Fibroblast of gingiva (primary cell): ENCODE data around the gene ADAMTSL2.
A peak's percentile ranks its signal among the peaks of the same experiment; 100 is the strongest.

Source experiments
- DNase-seq: peaks from one replicate; pipeline ENCODE4 v3.0.0-alpha.2; 2011; ENCODE audit warnings: low read depth

ADAMTSL2 gene

DNA sequence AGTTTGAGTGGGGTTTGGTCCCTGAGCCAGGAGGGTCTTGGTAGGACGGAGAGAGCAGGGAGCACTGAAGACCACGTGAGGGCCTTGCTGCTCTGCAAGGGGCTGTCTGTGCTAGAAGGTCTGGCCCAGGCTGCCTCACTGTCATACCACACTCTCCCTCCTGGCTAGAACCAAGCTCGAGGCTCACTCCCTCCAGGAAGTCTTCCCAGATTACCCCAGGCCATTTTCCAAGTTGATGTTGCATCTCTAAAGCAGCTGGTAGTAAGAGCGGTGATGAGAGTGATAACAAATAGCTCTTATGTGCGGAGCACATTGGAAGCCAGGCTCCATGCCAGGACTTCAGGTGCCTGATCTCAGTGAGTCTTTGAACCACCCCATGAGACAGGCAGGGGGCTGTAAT lies 16.3 kb upstream of the ADAMTSL2 start:
- DNase-seq, result no peak

DNA sequence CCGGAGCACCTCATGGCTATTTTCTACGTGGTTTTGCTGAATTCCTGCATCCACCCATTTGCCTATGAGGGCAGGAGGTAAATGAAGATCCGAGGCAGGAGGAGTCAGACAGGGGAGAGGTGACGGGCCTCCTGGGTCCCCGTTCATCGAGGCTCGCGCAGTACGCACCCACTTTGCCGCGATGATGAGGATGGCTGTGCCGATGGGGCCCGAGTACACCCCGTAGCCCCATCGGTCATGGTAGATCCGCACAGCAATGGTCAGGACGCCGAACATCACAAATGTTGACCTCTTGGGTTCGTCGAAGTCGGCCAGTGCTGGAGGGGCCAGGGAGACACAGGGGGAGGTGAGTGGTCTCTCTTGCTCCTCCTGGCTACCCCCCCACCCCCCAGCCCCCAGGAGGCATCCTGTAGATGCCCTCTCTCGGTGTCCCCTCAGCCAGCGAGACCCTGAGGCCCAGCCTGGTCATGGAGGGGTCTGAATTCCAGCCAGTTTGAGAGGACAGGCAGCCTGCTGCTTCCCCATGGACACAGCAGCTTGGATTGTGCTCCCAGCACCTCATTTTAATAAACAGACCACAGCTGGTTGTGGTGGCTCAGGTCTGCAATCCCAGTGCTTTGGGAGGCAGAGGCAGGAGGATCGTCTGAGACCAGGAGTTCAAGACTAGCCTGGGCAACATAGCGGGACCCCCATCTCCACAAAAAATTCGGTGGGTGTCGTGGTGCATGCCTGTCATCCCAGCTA lies 15.6 kb upstream of the ADAMTSL2 start:
- no peak for DNase-seq

DNA sequence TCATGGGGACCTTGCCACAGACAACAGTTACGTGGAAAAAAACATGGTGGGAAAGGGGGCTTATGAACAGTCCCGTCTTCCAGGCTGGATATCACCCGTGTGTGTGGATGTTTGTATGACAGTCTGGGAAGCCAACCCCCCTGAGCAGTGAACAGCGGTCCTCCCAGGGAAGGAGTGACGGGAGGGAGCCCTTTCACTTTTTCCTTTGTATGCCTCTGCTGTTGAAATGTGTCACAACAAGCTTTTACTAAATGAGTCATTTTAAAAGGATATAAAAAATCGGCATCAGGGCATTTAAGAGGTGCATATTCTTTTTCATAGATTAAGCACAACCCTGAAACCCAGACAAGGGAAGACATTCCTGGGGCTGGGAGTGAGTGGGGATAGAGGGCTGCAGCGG lies 14.8 kb upstream of the ADAMTSL2 start:
- no peak for DNase-seq

DNA sequence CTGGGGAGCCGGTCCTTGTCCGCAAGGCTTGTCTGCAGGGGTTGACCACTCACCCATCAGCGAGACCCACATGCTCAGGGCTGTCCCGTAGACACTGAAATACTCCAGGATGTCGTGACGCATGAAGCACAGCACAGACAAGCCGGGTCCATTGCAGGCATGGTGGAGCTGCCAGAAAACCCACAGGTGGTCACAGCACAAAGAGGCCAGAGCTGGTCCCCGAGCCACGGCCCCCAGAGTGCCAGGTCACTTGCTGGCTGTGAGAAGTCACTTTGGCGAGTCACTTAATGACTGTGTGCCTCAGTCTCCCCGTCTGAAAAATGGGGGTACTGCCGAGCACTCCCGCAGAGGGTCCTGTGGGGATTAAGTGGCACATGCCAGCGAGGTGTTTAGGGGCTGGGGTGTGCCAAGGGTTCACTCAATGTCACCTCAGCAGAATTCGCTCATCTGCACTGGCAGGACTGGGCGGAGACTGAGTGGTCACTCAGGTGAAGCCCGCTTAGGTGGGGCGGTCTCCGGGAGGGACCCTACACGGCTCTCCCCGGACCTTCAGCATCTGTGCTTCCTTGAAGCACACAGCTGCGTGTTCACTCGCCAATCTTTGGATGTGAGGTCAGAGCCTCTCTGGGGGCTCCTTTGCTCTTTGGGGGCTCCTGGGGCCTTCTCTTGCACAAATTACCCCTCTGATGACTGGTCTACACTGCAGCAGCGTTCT lies 14.2 kb upstream of the ADAMTSL2 start:
- DNase-seq, result no peak

DNA sequence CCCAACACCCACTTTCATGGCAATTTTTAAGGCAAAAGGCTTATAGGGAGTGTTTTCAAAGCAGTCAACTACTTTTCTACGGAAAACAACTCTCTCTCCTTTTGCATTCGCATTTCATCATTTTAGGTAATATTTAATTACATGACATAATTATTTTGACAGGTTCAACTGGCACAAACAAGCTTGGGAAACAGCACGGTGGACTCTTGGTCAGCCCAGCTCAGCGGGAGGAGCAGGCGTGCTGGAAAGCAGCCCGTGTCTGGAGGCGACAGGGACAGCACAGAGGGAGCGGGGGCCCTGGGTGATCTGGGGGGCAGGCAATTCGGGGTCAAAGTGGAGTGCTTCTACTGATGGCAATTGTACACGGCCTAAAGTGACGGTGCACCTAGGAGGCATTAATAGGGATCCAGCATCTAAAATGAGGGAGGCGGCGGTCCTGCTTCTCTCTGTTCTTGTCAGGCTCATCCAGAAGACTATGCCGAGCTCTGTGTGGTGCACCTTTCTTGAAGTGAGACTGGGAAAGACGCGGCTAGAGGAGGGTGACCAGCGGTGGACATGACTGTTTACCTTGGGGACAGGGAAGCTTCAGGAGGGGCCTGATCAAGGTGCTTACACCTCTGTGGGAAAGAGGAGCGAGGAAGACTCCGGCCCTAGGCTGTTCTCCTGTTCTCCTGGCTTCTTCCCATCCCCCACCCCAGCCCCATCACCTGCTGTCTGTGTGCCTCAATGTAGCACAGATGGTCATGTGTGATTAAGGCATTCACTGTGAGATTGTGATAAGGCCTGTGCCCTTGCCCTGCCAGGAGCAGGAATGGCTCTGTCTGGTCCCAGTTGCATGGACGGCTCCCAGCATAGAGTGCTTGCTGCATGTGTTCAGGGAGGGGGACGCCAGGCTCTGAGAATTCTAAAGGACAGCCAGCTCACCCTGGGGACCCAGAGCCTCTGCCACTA lies 13.1 kb upstream of the ADAMTSL2 start:
- DNase-seq, result no peak

DNA sequence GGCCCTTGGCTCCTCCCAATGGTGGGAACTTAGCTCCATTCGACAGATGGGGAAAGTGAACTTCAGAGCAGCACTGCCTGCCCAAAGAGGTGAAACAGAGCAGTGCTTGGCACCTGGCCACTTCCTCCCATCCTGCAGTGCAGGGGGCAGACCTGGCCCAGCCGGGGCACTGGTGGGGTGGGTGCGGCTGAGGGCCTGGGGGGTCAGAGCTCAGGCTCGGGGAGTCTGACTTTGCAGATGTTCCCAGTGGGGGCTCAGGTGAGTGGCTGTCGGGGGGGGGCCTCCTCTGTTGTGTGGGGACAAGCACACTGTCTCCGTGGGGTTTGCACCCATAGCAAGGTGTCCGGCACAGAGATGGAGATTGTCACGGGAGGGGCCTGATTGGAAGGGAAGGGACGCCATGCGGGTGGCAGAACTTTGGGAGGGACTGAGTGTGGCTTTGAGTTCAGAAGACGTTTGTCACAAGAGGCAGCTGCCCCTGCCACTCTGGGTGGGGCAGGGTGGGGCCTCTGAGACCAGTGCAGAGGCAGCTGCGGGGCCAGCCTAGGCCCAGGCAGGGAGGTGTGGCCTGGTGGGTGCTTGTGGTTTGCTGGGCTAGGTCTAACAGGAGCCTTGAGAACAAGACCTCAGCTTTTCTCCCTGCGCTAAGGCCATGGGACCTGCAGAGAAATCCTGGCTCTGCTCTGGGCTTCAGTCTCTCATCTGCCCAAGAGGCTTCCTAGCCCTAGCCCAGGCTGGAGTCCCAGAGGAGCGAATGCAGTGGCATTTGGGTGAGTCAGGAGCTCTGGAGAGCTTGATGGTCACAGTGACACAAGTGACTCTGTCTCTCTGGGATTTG lies 12.2 kb upstream of the ADAMTSL2 start:
- no peak for DNase-seq

DNA sequence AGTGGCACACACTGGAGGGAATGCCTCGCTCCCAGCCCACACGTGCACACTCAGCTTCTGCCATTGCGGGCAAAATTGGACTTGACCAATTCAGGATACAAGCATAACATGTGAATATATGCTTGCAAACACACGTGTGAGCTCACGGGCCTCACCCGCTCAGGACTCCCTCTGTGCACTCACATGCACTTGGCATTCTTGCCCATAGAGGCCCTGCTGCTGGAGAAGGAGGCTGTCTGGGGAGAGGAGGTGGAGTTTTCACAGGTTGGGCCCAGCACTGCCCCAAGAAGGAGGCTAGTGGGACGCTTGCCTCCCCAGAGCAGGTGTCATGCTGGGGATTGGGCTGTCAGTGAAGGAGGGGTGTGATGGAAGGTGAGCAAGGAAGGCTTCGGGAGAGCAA lies 11.4 kb upstream of the ADAMTSL2 start:
- no peak for DNase-seq

DNA sequence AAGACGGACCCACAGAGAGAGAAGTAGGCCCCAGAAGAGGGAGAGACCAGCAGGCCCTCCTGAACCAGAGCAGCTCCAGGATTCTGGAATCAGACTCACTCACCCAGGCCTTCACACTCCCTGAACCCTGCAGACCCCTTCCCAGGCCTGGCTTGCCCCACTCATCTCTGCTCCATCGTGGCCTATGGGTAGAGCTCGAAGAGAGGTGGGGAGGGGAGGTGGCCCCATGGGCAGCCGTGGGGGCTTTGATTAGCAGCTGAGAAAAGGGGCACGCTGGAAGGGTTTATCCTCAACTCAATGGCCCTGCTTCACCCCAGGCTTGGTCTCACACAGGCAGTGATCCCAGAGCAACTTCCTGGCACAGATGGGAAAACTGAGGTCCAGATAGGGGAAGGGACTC lies 10.4 kb upstream of the ADAMTSL2 start:
- DNase-seq, result no peak

DNA sequence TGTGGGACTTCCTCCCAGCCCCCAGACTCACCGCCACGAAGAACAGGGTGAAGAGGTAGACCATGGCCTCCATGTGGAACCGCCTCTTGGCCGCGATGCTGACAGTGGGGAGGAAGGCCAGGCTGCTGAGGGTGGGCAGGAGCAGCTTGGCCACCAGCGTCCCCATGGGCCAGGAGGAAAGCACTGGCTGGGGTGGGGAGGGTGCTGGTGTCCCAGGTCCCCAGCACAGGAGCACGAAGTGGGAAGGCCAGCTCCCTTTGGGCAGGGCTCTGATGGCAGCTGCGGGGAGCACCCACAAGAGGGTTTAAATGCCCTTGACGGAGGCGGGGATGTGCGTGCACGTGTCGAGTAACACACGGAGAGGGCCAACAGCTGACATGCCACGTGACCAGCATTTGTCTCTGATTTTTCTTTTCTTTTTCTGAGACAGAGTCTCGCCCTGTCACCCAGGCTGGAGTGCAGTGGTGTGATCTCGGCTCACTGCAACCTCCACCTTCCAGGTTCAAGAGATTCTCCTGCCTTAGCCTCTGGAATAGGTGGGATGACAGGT lies 9.8 kb upstream of the ADAMTSL2 start, which contains the start of gene MYMK:
TSS of gene MYMK (minus strand) at position 281 of the 550 bp plus-strand sequence. CDS start at position 166, 115 bp downstream.
- DNase-seq, result no peak

DNA sequence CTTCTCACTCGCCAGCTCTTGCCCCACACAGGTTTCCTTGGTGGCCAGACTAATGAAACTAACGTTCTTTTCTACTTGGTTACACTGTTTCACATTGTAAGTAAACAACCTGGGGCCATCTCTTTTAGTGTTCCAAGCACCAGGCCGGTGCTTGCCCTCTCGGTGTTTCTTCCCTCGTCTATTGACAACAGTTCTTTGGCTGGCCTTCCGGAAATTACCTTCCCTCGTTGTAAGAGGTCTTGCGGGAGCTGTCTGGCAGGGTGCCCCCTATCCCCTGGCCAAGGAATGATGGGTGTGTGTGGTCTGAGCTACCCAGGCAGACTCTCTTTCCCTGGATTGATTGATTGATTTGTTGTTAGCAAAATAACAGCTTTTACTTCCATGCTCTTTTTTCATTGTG lies 8.8 kb upstream of the ADAMTSL2 start:
- no peak for DNase-seq

DNA sequence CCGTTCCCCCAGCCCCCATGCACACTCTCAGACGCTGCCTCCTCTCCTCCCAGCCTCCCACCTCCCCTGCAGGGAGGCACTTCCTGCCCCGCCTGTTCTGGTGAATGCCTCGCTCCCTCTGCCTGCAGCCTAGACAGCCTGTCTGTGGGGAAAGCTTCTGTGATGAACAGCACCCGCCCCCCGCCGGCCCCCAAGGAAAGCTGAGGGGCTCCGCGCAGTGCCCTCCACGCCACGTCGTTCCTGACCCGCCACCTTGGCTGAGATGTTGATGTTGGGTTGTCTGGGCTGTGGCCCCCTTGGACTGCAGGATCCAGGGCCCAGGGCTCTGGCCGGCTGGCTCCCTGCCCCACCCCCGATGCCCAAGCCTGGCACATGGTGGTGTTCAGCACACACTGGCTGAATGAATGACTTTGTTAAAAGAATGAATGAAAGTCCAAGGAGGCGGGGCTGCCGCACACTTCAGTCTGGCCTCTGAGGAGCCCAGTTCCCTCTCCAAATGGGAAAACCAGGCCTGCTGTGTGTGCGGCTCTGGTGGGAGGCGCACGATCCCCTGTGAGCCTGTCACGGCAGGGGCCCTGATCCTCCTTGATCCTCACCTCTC lies 7.7 kb upstream of the ADAMTSL2 start:
- no peak for DNase-seq

DNA sequence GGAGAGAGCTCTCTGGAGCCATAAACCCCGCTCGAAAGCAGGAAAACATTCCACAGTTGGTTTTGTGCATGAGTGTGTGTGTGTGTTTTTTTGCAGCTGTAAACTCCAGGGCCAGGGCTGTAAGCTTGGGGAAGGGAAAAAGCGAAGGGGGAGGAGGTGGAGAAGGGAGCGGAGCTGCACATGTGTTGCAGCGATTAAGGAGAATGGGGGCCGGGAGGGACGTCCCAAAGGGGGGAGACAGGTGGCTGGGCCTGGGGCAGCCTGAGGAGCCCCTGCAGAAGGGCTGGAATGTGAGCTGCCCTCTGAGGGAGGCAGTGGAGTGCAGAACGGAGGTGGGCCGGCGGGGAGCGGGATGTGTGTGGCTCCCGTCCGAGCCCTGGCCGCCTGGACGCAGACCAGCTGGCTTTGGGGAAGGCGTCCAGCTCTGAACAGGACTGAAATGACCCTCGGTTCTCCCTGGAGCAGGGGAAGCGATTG lies 7.0 kb upstream of the ADAMTSL2 start:
- no peak for DNase-seq

DNA sequence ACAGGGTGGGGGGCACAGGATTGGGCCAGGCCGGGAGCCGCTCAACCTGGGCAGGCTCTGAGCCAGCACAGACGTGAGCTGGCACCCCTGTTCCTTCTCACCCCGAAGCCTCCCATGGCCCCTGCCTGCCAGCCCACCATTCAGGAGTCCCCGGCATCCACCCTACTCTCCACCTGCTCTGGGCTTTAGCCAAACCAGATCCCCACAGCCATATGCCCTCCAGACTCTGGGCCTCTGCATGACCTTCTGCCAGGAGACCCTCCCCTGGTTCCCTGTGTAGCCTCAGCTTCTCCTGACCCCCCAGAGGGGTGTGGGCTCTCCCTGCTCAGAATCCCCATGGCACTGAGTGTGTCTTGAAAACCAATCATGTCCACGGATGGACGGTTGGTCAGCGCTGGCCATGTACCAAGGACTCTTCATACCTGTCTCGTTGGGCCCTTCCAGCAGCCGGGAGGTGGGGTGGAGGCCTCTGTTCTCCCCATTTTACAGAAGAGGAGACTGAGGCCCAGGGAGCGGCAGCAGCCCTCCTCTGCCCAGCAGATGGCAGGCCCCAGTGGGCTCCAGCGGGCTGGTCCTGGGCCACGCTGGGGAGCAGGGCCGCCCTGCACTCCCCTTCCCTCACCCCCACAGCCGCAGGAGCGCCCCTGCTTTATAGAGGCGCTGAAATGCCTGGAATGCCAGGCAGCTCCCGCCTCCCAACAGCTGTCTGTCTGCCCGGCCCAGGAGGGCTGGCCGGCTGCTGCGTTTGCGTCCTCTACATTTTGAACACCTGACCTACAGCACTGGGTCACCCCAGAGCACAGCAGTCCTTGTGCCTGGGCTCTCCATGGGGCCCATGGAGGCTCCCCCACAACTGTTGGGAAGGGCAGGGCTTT lies 6.3 kb upstream of the ADAMTSL2 start:
- no peak for DNase-seq

DNA sequence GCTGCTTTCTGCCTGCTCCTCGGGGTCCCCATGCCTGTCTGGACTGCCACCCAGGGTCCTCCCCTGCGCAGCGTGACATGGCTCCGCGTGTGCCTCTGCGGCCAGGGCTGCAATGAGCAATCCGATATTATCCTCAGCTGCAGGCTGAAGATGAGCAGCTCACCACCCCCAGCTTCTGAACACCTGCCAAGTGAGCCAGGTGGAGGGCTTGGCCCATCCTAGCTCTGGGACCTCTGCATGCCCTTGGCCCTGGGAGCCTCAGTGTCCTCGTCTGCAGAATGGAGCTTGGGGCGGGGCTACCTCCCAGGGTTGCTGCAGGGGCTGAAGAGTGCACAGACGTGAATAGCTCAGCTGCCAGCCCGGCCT lies 5.6 kb upstream of the ADAMTSL2 start:
- DNase-seq, result no peak

DNA sequence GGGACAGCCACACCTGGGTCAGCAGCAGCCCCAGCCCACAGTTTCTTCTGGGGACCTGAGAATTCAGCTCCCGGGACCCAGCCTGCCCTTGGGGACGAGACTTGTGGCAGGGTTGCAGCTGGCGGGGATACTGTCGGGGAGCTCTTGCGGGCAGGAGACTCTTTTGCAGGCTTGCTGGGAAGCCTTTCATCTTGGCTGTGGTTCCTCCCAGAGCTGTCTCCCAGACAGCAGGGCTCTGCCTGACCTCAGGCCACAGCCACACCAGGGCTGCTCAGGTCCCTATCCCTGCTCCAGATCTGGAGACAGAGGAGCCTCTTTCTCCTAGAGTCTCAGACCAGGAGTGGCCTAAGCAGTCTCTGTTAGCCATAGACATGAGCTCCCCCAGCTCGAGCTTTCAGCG lies 5.0 kb upstream of the ADAMTSL2 start:
- no peak for DNase-seq

DNA sequence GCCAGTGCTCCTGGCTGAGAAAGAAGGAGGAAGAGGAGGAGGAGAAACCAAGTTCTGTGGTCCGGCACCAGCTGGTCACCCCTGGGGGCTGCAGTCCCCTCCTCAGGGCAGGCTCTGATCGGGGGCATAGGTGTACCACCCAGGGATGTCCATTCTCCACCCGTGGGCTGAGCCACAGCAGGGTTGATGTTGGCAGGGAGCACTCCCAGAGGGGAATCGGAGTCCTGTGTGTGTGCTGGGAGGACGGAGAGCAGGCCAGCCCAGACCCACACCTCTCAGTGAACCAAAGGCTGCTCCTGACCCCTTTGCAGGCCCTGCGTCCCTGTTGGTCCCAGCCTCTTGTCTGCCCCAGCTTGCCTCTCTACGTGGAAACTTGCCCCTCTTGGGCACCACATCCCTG lies 4.6 kb upstream of the ADAMTSL2 start:
- DNase-seq, result no peak

DNA sequence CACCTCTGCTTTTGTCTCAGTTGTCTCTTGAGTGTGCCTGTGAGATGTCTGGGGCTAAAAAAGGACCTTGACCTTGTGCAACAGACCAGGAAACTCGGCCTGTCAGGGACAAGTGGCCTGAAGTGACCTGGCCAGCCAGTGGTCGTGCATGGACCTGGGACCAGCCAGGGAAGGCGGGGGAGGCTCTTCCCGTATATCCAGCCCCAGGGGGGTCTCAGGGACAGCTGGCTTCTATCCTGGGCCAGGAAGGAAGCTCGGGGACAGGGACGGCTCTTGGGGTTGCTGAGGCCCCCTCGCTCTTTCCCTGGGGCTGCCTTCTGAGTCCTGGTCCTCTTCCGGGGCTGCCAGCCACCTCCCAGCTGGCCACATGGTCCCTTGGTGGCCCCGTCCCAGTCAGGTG lies 3.2 kb upstream of the ADAMTSL2 start:
- no peak for DNase-seq

DNA sequence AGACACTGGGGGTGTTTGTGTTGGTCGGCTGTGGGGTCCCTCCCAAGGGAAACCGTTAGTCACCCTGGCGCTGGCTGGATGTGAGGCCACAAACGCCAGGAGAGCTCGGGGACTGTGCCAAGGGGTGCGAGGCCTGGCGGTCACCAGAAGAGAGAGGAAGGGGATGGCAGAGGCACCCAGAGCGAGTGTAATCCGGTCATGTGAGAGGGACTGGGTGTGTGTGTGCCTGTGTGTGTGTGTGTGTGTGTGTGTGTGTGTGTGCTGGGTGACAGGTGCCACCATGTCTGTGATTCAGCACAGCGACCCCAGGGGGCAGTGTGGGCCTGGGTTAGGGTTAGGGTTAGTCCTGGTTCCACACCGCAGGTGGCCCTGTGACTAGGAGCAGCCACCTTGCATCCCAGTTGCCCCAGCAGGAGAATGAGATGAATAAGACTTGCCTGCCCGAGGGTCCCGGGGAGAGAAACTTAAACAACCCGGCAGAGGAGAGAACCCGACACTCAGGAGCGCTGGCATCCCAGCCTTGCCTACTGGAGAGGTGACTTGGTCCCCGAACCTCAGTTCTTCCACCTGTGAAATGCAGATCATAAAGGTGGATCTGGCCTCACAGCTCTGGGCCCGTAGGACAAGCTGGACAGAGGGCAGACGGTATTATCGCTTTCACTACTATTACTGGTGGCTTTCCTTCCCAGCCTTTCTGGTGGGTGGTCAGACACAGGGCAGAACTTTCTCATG lies 1.4 kb upstream of the ADAMTSL2 start:
- peak; percentile 9 for DNase-seq

DNA sequence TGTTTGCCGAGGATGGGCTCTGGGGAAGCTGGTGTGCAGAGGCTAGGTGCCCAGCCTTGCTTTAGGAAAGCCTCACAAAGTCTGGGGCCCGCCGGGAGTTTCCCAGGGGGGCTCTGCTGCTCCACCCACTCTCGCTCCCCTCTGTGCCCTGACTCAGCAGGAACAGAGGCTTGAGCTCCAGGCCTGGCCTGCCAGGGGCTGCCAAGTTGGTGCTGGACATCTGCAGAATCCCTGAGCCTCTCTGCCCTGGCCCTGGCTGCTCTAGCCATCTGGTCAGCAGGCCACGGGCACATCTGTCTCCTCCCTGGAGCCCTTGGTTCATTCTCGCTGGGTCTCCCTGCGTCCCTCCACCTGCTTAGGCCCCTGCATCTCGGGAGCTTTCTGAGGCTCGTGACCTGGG lies 647 bp upstream of the ADAMTSL2 start:
- DNase-seq, result no peak
